ENCODE data around the gene LY9.

The LY9 gene, protein sequence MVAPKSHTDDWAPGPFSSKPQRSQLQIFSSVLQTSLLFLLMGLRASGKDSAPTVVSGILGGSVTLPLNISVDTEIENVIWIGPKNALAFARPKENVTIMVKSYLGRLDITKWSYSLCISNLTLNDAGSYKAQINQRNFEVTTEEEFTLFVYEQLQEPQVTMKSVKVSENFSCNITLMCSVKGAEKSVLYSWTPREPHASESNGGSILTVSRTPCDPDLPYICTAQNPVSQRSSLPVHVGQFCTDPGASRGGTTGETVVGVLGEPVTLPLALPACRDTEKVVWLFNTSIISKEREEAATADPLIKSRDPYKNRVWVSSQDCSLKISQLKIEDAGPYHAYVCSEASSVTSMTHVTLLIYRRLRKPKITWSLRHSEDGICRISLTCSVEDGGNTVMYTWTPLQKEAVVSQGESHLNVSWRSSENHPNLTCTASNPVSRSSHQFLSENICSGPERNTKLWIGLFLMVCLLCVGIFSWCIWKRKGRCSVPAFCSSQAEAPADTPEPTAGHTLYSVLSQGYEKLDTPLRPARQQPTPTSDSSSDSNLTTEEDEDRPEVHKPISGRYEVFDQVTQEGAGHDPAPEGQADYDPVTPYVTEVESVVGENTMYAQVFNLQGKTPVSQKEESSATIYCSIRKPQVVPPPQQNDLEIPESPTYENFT

DNA sequence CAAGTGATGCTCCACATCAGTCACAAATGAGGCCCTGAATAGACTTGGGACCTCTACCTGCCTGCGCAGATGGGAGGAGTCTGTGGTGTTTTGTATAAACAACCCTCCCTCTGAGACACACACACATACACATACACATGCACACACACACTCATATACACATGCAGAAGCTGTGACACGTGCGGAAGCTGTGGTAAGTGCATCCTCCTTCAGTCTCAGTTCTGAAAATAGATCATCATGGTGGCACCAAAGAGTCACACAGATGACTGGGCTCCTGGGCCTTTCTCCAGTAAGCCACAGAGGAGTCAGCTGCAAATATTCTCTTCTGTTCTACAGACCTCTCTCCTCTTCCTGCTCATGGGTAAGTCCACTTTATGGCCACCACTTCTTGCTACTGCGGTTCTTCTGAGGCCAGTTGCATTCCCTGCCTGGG lies at the start of gene LY9:
LY9 (plus strand) TSS at position 224 of the 433 bp plus-strand sequence; CDS start at position 238, 14 bp downstream.
- Histone ChIP-seq H3K36me3 (ENCODE audit: control insufficient read depth, low read length) (no peaks in the 10 kb centered on the region), H3K79me2 (ENCODE audit: control insufficient read depth, low read length) (no peaks in the 10 kb centered on the region), H3F3A (ENCODE audit: control insufficient read depth, insufficient read depth) (no peaks in the 10 kb centered on the region), H3K4me2 (ENCODE audit: low read length) (no peak within 1 kb of the TSS; the same call in 1 of the 2 replicates), H3K27ac (ENCODE audit: low read depth, low read length) (no peak within 1 kb of the TSS), H3K9me2 (replicated peaks; ENCODE audit: control insufficient read depth, low read length) (no peaks in the 10 kb centered on the region), H3K27me3 (ENCODE audit: control insufficient read depth, low read length) (no peaks in the 10 kb centered on the region), H3K9me3 (ENCODE audit: control insufficient read depth, insufficient read depth, low read length) (no peaks in the 10 kb centered on the region), H4K20me1 (ENCODE audit: control insufficient read depth, insufficient read depth, low read depth, low read length) (no peaks in the 10 kb centered on the region), H3K4me3 (ENCODE audit: low read length) (no peak within 1 kb of the TSS), H3K4me1 (ENCODE audit: control insufficient read depth, low read length) (peaks cover 27% of the 10 kb centered on the region)
- TF ChIP-seq, protein P1, sequence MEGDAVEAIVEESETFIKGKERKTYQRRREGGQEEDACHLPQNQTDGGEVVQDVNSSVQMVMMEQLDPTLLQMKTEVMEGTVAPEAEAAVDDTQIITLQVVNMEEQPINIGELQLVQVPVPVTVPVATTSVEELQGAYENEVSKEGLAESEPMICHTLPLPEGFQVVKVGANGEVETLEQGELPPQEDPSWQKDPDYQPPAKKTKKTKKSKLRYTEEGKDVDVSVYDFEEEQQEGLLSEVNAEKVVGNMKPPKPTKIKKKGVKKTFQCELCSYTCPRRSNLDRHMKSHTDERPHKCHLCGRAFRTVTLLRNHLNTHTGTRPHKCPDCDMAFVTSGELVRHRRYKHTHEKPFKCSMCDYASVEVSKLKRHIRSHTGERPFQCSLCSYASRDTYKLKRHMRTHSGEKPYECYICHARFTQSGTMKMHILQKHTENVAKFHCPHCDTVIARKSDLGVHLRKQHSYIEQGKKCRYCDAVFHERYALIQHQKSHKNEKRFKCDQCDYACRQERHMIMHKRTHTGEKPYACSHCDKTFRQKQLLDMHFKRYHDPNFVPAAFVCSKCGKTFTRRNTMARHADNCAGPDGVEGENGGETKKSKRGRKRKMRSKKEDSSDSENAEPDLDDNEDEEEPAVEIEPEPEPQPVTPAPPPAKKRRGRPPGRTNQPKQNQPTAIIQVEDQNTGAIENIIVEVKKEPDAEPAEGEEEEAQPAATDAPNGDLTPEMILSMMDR (IDR thresholded peaks at IDR 0.05; ENCODE audit: low read depth, low read length, poor library complexity, severe bottlenecking), result no peak
- no peak for TF ChIP-seq EZH2phosphoT487 (IDR thresholded peaks at IDR 0.05; ENCODE audit: borderline replicate concordance, low read length)

DNA sequence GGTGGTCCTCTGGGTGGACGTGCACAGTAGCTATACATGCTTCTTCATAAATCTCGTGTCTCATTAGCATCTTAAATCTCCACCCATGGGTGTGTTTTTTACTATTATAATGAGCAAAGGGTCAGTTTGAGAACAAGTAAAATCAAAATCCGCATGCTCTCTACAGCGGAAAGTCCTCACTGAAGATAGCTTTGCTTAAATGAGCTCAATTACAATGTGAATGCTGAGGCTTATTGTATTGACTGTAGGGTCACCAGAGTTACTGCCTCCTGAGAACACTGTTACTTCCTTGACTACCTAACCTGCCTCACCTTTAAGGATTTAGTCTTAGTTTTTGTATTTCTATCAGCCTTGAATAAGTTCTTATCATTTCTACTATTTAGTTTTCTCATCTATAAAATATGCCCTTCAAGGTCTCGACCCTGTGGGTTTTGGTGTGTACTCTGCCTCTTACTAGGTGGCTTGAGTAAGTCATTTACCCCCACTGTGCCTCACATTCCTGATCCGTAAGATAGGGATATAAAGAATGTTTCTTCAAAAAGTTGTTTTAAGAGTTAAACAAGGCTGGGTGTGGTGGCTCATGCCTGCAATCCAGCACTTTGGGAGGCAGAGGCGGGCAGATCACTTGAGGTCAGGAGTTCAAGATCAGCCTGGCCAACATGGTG lies 49.0 kb upstream of the LY9 start:
- Histone ChIP-seq H3K9me3 (ENCODE audit: control insufficient read depth, insufficient read depth, low read length) (no peaks in the 10 kb centered on the region), H3K79me2 (ENCODE audit: control insufficient read depth, low read length) (no peaks in the 10 kb centered on the region), H3K9me2 (replicated peaks; ENCODE audit: control insufficient read depth, low read length) (no peaks in the 10 kb centered on the region), H3K27ac (ENCODE audit: low read depth, low read length) (no peak overlapping the region), H3K36me3 (ENCODE audit: control insufficient read depth, low read length) (no peaks in the 10 kb centered on the region), H4K20me1 (ENCODE audit: control insufficient read depth, insufficient read depth, low read depth, low read length) (no peaks in the 10 kb centered on the region), H3K4me2 (ENCODE audit: low read length) (no peak overlapping the region), H3K4me1 (ENCODE audit: control insufficient read depth, low read length) (no peaks in the 10 kb centered on the region), H3K27me3 (ENCODE audit: control insufficient read depth, low read length) (peaks cover 37% of the 10 kb centered on the region), H3K4me3 (ENCODE audit: low read length) (no peak overlapping the region), H3F3A (ENCODE audit: control insufficient read depth, insufficient read depth) (no peaks in the 10 kb centered on the region)
- TF ChIP-seq EZH2phosphoT487 (IDR thresholded peaks at IDR 0.05; ENCODE audit: borderline replicate concordance, low read length), result no peak
- TF ChIP-seq, protein P1 (IDR thresholded peaks at IDR 0.05; ENCODE audit: low read depth, low read length, poor library complexity, severe bottlenecking), result no peak

DNA sequence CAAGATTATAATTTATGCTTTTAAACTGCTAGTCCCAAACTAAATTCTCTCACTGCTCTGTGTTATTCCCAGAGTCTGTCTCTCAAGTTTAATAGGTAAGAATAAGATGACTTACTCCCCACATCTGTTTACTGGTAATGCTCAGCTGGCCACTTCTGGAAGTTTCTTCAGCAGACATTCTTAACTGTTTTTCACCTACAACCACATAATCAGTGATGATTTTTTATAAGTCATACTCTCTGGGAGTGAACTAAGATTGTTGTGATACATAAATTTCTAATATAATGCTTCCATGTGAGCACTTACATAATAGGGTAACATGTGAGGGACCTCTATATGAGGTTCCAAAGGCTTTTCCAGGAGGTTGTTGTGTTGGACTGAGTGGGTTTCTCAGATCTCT lies 48.3 kb upstream of the LY9 start:
- Histone ChIP-seq H3K79me2 (ENCODE audit: control insufficient read depth, low read length) (no peaks in the 10 kb centered on the region), H3K9me2 (replicated peaks; ENCODE audit: control insufficient read depth, low read length) (no peaks in the 10 kb centered on the region), H3K9me3 (ENCODE audit: control insufficient read depth, insufficient read depth, low read length) (no peaks in the 10 kb centered on the region), H3K4me3 (ENCODE audit: low read length) (no peak overlapping the region), H3F3A (ENCODE audit: control insufficient read depth, insufficient read depth) (no peaks in the 10 kb centered on the region), H3K4me1 (ENCODE audit: control insufficient read depth, low read length) (no peaks in the 10 kb centered on the region), H4K20me1 (ENCODE audit: control insufficient read depth, insufficient read depth, low read depth, low read length) (no peaks in the 10 kb centered on the region), H3K27me3 (ENCODE audit: control insufficient read depth, low read length) (peaks cover 35% of the 10 kb centered on the region), H3K27ac (ENCODE audit: low read depth, low read length) (no peak overlapping the region), H3K4me2 (ENCODE audit: low read length) (no peak overlapping the region), H3K36me3 (ENCODE audit: control insufficient read depth, low read length) (no peaks in the 10 kb centered on the region)
- TF ChIP-seq EZH2phosphoT487 (IDR thresholded peaks at IDR 0.05; ENCODE audit: borderline replicate concordance, low read length), result no peak
- TF ChIP-seq, protein P1 (IDR thresholded peaks at IDR 0.05; ENCODE audit: low read depth, low read length, poor library complexity, severe bottlenecking), result no peak
